HL-60 (cell line): ENCODE data around the gene EIF4EBP2.

Source experiments
- CTCF ChIP-seq: IDR thresholded peaks from one replicate; pipeline ENCODE4 v1.5.1; 2011; ENCODE audit warnings: low read length, control low read depth, inconsistent platforms; ENCODE audit not compliant: insufficient read depth
- GABPA ChIP-seq: IDR thresholded peaks from 2 replicates; pipeline ENCODE4 v1.6.1; 2012; ENCODE audit warnings: low read depth
- POLR2AphosphoS5 ChIP-seq: IDR thresholded peaks from 2 replicates; pipeline ENCODE4 v1.6.1; 2012; ENCODE audit warnings: low read depth

DNA sequence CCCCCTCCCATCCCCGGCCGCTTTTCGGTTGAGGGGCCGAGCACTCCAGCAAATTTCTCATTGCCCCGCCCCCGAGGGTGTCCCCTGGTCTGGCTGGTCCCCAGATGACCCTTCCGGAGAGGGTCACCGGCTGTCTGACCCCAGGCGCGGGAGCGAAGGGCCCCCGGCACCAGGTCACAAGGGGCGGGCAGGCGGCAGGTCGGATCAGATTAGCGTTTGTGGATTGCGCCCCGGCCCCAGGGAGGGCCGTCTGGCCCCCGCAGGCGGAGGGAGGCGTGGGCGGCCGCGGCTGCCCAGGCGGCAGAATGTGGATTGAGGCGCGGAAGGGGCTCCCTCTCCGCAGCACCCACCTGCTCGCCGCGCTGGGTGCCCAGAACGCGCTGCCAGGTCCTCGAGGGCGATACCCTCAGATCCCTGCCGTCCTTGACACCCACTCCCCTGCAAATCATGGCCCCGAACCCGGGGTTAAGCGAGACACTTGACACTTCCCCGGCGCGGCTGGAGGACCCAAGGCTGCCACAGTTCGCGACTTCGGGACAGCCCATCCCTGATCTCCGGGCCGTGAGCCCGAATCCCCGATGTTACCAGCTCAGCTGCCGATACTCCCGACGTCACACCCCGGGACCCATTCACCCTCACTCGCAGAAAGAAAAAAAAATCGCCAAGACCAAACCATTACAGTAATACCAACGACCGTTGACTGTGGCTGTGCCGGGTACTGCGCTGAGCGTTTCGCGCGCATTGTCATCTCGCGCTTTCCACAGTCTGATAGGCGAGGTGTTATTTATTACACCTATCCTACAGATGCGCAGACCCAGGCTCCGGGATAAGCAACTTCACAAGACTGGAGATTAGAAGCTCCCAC is 36.6 kb downstream of the EIF4EBP2 start:
- no peak for TF ChIP-seq CTCF
- TF ChIP-seq GABPA: no peak
- no peak for TF ChIP-seq POLR2AphosphoS5
